ENCODE results near the gene UGP2.
"Not testable (repeated sequence)": the region's sequence is repeated elsewhere in the genome, so short reads cannot be mapped to it uniquely, and the experiment has no call there.

Gene UGP2

GRCh38 chr2:63841254-63842022 lies at the start of gene UGP2:
Gene UGP2 (plus strand): TSS chr2:63841896. CDS start chr2:63842186, 290 bp downstream.
- DNase-seq (ENCODE audit: low read depth in 1 of 2, low spot score in 1 of 2): peak; percentile 56 to 71

GRCh38 chr2:63792530-63792929 lies 49.2 kb upstream of the UGP2 start:
- DNase-seq (ENCODE audit: low read depth in 1 of 2, low spot score in 1 of 2): no peak

GRCh38 chr2:63796366-63796765 lies 45.3 kb upstream of the UGP2 start:
- no peak for DNase-seq (ENCODE audit: low read depth in 1 of 2, low spot score in 1 of 2)

- no peak for DNase-seq (ENCODE audit: low read depth in 1 of 2, low spot score in 1 of 2)
Measured at GRCh38 chr2:63796796-63797195, 44.9 kb upstream of the UGP2 start.

- no peak for DNase-seq (ENCODE audit: low read depth in 1 of 2, low spot score in 1 of 2)
Measured at GRCh38 chr2:63801455-63801854, 40.2 kb upstream of the UGP2 start.

GRCh38 chr2:63805412-63805811 lies 36.3 kb upstream of the UGP2 start:
- DNase-seq (ENCODE audit: low read depth in 1 of 2, low spot score in 1 of 2): no peak

GRCh38 chr2:63808036-63808435 lies 33.7 kb upstream of the UGP2 start:
- not testable (repeated sequence) for DNase-seq (ENCODE audit: low read depth in 1 of 2, low spot score in 1 of 2)

GRCh38 chr2:63808911-63809310 lies 32.8 kb upstream of the UGP2 start:
- DNase-seq (ENCODE audit: low read depth in 1 of 2, low spot score in 1 of 2): not testable (repeated sequence)

GRCh38 chr2:63811063-63811462 lies 30.6 kb upstream of the UGP2 start:
- DNase-seq (ENCODE audit: low read depth in 1 of 2, low spot score in 1 of 2): no peak

GRCh38 chr2:63811870-63812269 lies 29.8 kb upstream of the UGP2 start:
- not testable (repeated sequence) for DNase-seq (ENCODE audit: low read depth in 1 of 2, low spot score in 1 of 2)

GRCh38 chr2:63814114-63814513 lies 27.6 kb upstream of the UGP2 start:
- DNase-seq (ENCODE audit: low read depth in 1 of 2, low spot score in 1 of 2): no peak

GRCh38 chr2:63817382-63817781 lies 24.3 kb upstream of the UGP2 start:
- no peak for DNase-seq (ENCODE audit: low read depth in 1 of 2, low spot score in 1 of 2)

- DNase-seq (ENCODE audit: low read depth in 1 of 2, low spot score in 1 of 2): no peak
Measured at GRCh38 chr2:63818271-63818670, 23.4 kb upstream of the UGP2 start.

GRCh38 chr2:63819256-63819655 lies 22.4 kb upstream of the UGP2 start:
- no peak for DNase-seq (ENCODE audit: low read depth in 1 of 2, low spot score in 1 of 2)

- no peak for DNase-seq (ENCODE audit: low read depth in 1 of 2, low spot score in 1 of 2)
Measured at GRCh38 chr2:63819765-63820717, 21.7 kb upstream of the UGP2 start.

GRCh38 chr2:63820969-63821368 lies 20.7 kb upstream of the UGP2 start:
- no peak for DNase-seq (ENCODE audit: low read depth in 1 of 2, low spot score in 1 of 2)

- DNase-seq (ENCODE audit: low read depth in 1 of 2, low spot score in 1 of 2): no peak
Measured at GRCh38 chr2:63821396-63821795, 20.3 kb upstream of the UGP2 start.

GRCh38 chr2:63822478-63822877 lies 19.2 kb upstream of the UGP2 start:
- no peak for DNase-seq (ENCODE audit: low read depth in 1 of 2, low spot score in 1 of 2)

- DNase-seq (ENCODE audit: low read depth in 1 of 2, low spot score in 1 of 2): no peak
Measured at GRCh38 chr2:63827749-63828148, 13.9 kb upstream of the UGP2 start.

GRCh38 chr2:63831176-63831575 lies 10.5 kb upstream of the UGP2 start:
- DNase-seq (ENCODE audit: low read depth in 1 of 2, low spot score in 1 of 2): no peak

- no peak for DNase-seq (ENCODE audit: low read depth in 1 of 2, low spot score in 1 of 2)
Measured at GRCh38 chr2:63834401-63834800, 7.3 kb upstream of the UGP2 start.

- no peak for DNase-seq (ENCODE audit: low read depth in 1 of 2, low spot score in 1 of 2)
Measured at GRCh38 chr2:63837036-63837594, 4.6 kb upstream of the UGP2 start.
